Upper lobe of right lung (tissue), 1 donor: ENCODE measurements around the gene TENT5C. TPM values are rescaled to one million over a fixed set of nuclear protein-coding genes. Genes with fewer than 3 reads are reported as not detected.
A peak's percentile ranks its signal among the peaks of the same experiment; 100 is the strongest.

Experiments used
- ATAC-seq: fragments of 200-7000 bp; cut with Tn5 transposase; one replicate; pipeline ENCODE4 v1.9.1; 2020; ENCODE audit warnings: mild to moderate bottlenecking, moderate library complexity
- DNase-seq: peaks from one replicate; pipeline ENCODE4 v3.0.0-alpha.2; 2020
- H3K27ac ChIP-seq: fragments of 200-600 bp; one replicate; pipeline ENCODE4 v1.8.0; 2022
- H3K27me3 ChIP-seq: fragments of 200-600 bp; one replicate; pipeline ENCODE4 v1.8.0; 2022; ENCODE audit warnings: mild to moderate bottlenecking
- H3K36me3 ChIP-seq: fragments of 200-600 bp; one replicate; pipeline ENCODE4 v1.8.0; 2022
- H3K4me1 ChIP-seq: fragments of 200-600 bp; one replicate; pipeline ENCODE4 v1.8.0; 2022
- H3K4me3 ChIP-seq: fragments of 200-600 bp; one replicate; pipeline ENCODE4 v1.8.0; 2022; ENCODE audit warnings: mild to moderate bottlenecking
- H3K9me3 ChIP-seq: fragments of 200-600 bp; one replicate; pipeline ENCODE4 v1.8.0; 2022
- intact Hi-C: fragments of 100-400 bp; cut with DNase I; formaldehyde crosslinking; loops from one replicate; pipeline ENCODE4 v1.11.0; 2022
- total RNA-seq: library from RNA; stranded (reverse); fragmentation: NEBNext Ultra II Directional; extraction: Animal tissue kit (Norgen Biotek cat#: 25700); gene quantifications from one replicate; pipeline ENCODE4 v1.2.1, GENCODE V29; 2021
- TF ChIP-seq, protein P1 (sequence below): fragments of 200-600 bp; IDR thresholded peaks from one replicate; pipeline ENCODE4 v1.8.0; 2022; ENCODE audit warnings: antibody characterized with exemption
- donor health status: DM: no; HTN: yes; CAD: no; lungs with severe emphysema.

TENT5C gene
- total RNA-seq, 1 donor from 2014 or later, result 13.7 TPM

DNA sequence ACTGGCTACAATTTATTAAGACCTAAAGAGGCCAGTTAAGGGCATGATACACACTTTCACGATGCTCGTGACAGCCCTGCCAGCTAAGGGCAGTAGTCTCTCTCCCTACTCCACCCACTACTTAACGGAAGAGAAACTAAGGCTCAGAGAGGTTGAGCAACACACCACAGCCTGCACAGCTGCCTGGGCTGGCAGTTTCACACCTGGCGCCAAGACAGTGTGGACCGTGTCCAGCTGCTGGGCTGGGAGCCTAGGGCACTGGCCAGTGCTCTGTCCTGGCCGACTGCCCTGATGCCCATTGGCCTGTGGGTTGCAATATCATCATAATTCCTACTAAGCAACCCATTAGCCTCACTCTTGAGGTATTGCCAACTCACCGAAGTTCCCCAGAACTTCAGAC is 27.6 kb downstream of the TENT5C start:
- Histone ChIP-seq H3K27ac (no peak overlapping the region), H3K9me3 (no peaks in the 10 kb centered on the region), H3K4me3 (no peak overlapping the region), H3K36me3 (no peaks in the 10 kb centered on the region), H3K4me1 (peaks cover 17% of the 10 kb centered on the region), H3K27me3 (no peaks in the 10 kb centered on the region)
- DNase-seq (no peak), ATAC-seq (peak; percentile 1)
- TF ChIP-seq, protein P1, sequence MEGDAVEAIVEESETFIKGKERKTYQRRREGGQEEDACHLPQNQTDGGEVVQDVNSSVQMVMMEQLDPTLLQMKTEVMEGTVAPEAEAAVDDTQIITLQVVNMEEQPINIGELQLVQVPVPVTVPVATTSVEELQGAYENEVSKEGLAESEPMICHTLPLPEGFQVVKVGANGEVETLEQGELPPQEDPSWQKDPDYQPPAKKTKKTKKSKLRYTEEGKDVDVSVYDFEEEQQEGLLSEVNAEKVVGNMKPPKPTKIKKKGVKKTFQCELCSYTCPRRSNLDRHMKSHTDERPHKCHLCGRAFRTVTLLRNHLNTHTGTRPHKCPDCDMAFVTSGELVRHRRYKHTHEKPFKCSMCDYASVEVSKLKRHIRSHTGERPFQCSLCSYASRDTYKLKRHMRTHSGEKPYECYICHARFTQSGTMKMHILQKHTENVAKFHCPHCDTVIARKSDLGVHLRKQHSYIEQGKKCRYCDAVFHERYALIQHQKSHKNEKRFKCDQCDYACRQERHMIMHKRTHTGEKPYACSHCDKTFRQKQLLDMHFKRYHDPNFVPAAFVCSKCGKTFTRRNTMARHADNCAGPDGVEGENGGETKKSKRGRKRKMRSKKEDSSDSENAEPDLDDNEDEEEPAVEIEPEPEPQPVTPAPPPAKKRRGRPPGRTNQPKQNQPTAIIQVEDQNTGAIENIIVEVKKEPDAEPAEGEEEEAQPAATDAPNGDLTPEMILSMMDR, result no peak
- intact Hi-C loops, result no loop called here

DNA sequence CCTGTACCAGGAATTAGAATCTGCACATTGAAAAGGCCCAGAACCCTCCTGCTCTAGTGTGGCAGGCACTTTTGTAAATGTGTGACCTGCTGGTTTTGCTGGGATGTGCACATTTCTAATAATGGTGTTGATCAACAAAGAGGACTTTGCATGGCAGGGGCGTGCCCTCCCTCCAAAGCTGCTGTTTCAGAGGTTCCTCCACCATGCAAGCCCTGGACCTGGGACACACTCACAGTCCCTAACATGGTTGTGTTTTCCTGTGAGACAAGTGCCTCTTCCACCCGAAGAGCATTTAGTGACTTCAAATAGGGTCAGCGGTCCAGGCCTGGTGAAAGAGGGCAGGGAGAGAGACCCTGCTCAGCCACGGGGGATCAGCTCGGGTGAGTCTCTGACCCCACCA is 28.1 kb downstream of the TENT5C start:
- no peak overlapping the region for H3K27ac ChIP-seq
- H3K4me1 ChIP-seq, result peaks cover 15% of the 10 kb centered on the region
- no peaks in the 10 kb centered on the region for H3K9me3 ChIP-seq
- TF ChIP-seq, protein P1, result no peak
- no peaks in the 10 kb centered on the region for H3K27me3 ChIP-seq
- intact Hi-C loops, result no loop called here
- DNase-seq (no peak), ATAC-seq (no peak)
- no peaks in the 10 kb centered on the region for H3K36me3 ChIP-seq
- no peak overlapping the region for H3K4me3 ChIP-seq

DNA sequence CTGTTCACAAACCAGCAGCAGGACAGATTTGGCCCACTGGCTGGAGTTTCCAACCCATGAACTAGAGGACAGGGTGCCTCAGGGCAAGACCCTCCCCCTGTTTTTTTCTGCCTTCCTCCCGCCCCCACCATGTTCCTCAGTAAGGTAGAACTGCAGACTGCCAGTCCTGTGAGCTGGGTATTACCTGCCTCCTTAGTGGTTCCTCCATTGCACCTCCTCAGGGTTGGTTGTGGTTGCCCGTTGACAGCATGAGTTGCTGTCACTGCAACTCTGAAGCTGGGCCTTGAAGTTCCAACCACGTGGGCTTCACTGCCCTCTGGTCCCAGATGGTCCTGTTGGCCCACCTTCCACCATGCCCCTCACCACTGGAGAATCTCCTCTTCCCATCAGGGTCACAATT is 28.8 kb downstream of the TENT5C start:
- TF ChIP-seq, protein P1, result no peak
- no peak overlapping the region for H3K4me3 ChIP-seq
- no peaks in the 10 kb centered on the region for H3K27me3 ChIP-seq
- H3K4me1 ChIP-seq, result peaks cover 13% of the 10 kb centered on the region
- ATAC-seq (no peak), DNase-seq (no peak)
- H3K9me3 ChIP-seq, result no peaks in the 10 kb centered on the region
- intact Hi-C loops, result no loop called here
- no peak overlapping the region for H3K27ac ChIP-seq
- no peaks in the 10 kb centered on the region for H3K36me3 ChIP-seq

DNA sequence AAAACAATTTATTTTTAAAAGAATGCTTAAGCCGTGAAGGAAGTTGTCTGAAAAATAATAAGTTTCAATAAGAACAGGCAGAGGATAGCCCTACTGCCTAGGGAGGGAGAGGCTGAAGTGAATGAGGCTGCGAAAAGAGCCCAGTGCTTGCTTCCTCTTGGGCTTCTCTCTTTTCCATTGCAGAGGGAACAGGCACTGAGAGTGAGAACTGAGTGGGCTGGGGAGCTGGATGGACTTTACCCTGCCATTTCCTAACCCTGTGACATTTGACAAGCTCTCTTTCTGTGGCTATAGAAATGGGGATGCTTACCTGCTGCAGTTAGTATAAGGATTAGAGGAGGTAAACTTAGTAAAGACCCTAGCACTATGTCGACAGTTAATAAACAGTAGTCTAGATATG is 30.0 kb downstream of the TENT5C start:
- intact Hi-C loops, result no loop called here
- DNase-seq, result no peak

DNA sequence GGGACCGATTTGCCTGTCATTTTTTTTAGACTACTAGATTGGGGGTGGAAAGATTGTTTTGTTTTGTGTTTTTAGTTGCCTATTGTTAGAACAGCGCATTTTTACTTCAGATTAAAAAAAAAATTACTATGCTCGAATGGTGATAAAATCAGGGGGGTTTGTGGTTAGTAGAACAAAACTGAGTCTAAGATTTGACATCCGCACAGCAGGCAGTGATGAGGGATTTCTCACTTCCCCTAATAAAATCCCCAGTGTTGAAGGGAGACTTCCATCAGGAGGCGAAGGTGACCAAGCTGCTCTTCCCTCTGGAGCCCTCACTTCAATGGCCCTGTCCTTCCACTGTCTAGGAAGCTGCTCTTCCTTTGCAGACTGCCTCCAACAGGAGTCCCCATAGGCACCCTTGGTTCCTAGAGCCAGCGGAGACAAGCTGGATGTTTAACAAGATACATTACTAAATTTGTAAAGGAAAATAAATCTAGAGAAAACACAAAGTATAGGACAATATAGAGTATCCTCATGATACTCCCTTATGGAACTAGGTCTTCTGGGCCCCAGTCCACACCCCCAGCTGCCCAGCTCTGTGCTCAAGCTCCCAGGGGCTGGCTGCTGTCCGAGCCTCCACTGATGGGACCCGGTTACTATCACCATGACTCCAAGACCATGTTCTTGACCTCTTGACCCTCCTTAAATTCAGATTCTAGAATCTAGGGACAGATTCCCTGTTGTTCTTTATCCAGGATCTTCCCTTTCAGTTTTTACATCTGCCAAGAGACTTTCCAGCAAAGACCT is 31.0 kb downstream of the TENT5C start:
- ATAC-seq (no peak), DNase-seq (no peak)
- no peak overlapping the region for H3K4me3 ChIP-seq
- intact Hi-C loops, result no loop called here
- no peaks in the 10 kb centered on the region for H3K9me3 ChIP-seq
- H3K36me3 ChIP-seq, result no peaks in the 10 kb centered on the region
- peaks cover 11% of the 10 kb centered on the region for H3K4me1 ChIP-seq
- TF ChIP-seq, protein P1, result no peak
- no peak overlapping the region for H3K27ac ChIP-seq
- no peaks in the 10 kb centered on the region for H3K27me3 ChIP-seq

More for the DNA sequence above, 30.0 kb downstream of the TENT5C start:
- peaks cover 13% of the 10 kb centered on the region for H3K4me1 ChIP-seq
- ATAC-seq, result no peak
- TF ChIP-seq, protein P1, result no peak
- H3K27ac ChIP-seq, result no peak overlapping the region
- H3K9me3 ChIP-seq, result no peaks in the 10 kb centered on the region
- H3K36me3 ChIP-seq, result no peaks in the 10 kb centered on the region
- H3K27me3 ChIP-seq, result no peaks in the 10 kb centered on the region
- H3K4me3 ChIP-seq, result no peak overlapping the region
